T1000 (cell line): Measurements from ENCODE around the gene GOLGA2.

Source experiments
- DNase-seq: peaks from one replicate; lab custom pipeline; 2025; ENCODE audit warnings: mixed read lengths; lab: John Stamatoyannopoulos, UW

GOLGA2 gene

GRCh38 chr9:128275198-128276007, at the start of gene GOLGA2:
GOLGA2 (minus strand) TSS chr9:128276007; CDS start chr9:128275976, 31 bp downstream.
- peak; percentile 58 for DNase-seq

- no peak for DNase-seq
Observed at GRCh38 chr9:128324401-128324800, 48.6 kb upstream of the GOLGA2 start.

DNA sequence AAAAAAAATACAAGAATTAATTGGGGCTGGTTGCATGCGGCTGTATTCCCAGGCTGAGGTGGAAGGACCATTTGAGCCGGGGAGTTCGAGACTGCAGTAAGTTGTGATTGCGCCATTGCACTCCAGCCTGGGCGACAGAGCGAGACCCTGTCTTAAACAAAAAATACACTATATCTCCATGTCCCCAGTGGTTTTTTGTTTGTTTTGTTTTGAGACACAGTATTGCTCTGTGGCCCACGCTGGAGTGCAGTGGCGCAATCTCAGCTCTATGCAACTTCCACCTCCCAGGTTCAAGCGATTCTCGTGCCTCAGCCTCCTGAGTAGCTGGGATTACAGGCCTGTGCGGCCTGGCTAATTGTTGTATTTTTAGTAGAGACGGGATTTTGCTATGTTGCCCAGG, 48.0 kb upstream of the GOLGA2 start:
- DNase-seq: no peak

GRCh38 chr9:128323212-128323730, 47.5 kb upstream of the GOLGA2 start:
- no peak for DNase-seq

DNA sequence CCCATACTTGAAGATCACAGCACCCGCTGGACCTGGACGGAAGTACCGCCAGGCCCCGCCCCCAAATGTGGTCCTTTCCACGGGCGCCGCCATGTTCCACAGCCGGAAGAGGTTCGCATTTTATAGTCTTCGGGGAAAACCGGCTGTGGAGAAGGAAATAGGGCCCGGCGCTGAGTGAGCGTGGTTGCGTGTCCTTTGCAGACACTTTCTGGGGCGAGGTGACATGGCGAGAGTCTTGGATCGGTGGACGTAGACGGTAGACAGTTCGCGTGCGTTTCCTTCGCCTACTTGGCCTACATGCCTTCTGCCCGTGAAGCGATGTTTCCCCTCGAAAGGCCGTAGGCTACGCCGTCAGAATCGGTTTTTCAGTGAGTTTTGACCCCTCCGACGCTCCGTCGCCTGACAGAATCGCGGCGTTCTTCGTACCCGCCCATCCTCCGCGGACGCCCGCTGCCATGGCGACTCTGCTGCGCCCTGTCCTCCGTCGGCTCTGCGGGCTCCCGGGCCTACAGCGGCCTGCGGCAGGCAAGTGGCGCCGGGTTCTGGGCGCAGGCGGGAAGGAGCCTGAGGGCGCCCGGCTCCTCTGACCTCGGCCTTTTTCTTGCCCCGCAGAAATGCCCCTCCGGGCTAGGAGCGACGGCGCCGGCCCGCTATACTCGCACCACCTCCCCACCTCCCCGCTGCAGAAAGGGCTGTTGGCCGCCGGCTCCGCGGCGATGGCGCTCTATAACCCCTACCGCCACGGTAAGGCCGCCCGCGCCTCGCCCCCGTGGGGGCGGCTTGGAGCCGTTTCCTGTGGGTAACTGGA, 46.8 kb upstream of the GOLGA2 start, which contains the start of the genes COQ4 and TRUB2:
Gene COQ4 (plus strand): TSS at position 436 of the 808 bp plus-strand sequence. CDS start 20 bp downstream, at position 456.
Gene TRUB2 (minus strand): TSS at position 44 of the 808 bp plus-strand sequence. CDS start 39 bp downstream, at position 5.
- peak; percentile 83 for DNase-seq

GRCh38 chr9:128321879-128322403, 46.1 kb upstream of the GOLGA2 start:
- DNase-seq: no peak

DNA sequence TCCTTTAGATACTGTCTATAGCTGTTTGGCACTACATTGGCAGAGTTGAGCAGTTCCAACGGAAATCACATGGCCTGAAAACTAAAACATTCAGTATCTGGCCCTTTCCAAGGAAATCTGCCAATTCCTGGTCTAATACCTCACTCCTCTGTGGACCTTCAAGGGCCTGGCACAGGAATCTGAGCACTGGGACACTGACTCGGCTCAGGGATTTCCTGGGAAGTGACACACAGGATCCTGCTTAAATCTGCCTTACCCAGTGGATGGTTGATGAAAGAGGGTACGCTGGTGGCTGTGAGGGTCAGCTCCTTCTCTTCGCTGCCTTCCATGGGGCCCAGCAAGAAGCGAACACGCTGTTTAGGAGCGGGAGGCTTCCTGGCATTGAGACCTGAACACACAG, 45.5 kb upstream of the GOLGA2 start:
- no peak for DNase-seq

DNA sequence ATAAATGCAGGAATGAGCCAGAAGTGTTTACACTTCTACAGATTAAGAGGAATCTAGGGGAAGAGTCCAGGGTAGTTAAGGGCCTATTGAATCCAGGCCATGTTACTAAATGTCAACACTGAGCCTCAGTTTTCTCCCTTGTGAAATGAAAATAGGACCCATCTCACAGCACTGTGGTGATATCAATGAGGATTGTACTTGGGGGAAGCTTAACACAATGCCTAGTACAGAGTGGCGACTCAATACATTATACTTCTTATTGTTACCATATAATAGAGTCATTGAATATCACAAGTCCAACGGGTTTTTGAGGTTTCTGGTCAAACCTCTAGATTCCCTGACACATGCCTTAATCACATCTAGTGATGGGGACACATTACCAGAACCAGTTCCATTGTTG, 41.8 kb upstream of the GOLGA2 start:
- DNase-seq: no peak

DNA sequence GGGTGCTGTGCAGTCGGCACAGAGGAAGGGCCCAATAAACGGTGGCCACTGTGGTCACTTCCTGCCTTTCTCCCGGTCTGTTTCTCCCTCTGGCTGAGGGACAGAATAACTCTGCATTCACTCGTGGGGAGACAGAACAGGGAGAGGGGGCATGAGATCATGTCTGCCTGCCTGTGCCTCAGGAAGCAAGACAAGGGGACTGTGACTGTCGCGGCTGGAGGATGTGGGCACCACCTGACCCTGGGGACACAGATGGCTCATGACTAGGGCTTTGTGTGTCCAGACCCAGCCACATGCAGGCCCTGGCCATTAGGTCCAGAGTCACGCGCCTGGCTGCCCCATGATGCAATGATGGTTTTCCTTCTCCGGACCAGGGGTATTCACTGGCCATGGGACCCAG, 40.6 kb upstream of the GOLGA2 start:
- no peak for DNase-seq

DNA sequence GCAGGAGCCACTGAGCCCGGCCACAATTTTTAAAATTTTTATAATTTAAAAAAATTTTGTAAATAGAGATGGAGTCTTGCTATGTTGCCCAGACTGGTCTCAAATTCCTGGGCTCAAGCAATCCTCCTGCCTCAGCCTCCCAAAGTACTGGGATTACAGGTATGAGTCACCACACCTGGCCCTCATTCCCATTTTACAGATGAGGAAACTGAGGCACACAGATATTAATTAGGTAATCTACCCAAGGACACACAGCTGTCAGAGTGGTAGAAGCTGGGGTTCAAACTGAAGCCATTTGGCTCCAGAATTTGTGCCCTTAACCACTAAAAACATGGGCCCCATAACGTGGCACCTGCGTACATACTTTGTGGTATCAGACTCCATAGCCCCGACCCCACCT, 38.9 kb upstream of the GOLGA2 start:
- no peak for DNase-seq

GRCh38 chr9:128310461-128310860, 34.7 kb upstream of the GOLGA2 start:
- no peak for DNase-seq

DNA sequence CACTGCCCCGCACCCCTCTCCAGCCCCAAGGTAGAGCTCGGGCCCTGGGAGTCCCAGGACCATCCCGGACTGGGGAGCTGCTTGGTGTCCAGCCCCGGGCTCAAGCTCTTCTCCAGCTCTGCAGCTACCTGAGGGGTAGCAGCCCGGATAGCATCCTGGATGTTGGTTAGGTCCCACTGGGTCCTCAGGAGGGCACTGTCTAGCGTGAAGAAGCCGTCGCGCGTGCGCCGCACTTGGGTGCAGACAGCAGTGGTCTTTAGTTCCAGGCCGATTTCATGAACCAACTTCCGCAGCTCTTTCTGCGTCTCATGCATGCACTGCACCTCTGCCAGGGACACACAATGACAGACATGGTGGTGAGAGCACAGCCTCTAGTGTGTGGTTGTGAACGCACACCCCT, 33.7 kb upstream of the GOLGA2 start:
- DNase-seq: no peak

DNA sequence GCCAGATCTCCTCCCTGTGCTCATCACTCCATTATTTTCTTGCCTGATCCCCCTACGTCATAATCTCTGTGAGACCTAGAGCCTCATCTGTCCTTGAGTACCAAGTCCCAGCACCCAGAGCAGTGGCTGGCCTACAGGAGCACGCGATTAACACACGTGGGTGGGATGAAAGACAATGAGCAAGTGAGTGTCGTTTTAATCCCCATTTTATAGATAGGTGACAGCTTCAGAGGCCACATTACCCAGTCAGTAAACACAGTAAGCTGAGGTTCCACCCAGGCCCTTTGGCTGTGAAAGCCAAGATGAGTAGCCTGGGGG, 29.1 kb upstream of the GOLGA2 start:
- no peak for DNase-seq

DNA sequence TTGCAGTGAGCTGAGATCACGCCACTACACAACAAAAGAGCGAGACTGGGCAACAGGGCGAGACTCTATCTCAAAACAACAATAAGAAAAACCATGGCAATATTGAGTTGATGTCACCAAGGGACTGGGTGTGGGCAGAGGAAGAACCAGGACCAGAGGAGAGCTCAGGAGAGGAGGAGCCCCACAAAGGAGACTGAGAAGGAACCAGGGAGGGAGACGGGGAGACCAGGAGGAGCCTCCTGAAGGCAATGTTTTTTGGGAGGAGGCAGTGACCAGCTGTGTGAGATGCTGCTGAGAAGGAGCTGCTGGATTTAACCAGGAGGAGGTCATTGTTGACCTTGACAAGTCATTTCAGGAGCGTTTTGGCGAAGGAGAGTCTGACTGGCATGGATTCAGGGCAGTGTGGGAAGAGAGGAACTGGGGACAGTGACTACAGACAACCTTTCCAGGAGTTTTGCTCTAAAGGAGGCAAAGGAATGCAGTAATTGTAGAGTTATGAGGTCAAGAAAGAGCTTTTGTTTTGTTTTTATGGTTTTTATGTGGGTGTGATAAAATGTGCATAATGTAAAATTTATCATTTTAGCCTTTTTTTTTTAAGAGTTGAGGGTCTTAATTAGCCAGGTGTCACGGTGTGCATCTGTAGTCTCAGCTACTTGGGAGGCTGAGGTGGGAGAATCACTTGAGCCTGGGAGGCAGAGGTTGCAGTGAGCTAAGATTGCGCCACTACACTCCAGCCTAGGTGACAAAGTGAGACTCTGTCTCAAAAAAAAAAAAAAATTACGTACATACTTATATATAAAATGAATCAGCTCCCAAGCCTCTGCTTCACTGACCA, 28.5 kb upstream of the GOLGA2 start:
- no peak for DNase-seq

DNA sequence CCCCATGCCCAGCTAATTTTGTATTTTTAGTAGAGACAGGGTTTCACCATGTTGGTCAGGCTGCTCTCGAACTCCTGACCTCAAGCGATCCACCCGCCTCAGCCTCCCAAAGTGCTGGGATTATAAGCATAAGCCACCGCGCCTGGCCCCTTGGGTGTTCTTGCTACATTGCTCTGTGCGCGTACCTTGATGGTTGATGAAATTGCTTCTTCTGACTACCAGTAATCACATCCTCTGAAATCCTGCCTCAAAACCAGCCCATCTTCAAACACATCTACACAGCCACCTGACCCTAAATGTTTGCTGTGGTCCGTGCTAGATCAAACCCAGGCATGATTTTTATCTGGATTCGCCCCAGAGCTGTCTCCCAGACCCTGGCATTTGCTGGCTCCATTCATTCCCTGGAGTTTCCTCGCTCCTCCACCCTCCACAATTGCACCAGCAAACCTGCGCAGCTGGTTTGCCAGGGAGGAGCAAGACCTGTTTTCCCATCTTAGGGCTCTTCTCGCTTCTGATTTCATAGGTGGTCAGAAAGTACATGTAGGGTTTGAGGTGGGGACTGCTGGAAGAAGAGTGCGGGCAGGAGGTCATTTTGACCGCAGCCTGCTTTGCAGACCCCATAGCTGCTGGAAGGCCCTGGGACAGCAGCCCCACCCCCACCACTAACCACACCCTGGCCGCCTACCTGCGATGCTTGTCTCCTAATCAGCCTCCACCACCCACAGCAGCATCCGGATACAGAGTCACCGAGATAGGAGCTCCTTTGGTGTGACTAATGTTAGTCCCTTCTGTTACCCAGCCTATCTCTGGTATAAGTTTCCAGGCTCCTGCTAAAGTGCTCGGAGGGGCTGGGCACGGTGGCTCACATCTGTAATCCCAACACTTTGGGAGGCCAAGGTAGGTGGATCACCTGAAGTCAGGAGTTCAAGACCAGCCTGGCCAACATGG, 23.0 kb upstream of the GOLGA2 start:
- no peak for DNase-seq

- no peak for DNase-seq
Observed at GRCh38 chr9:128297221-128297773, 21.5 kb upstream of the GOLGA2 start.

DNA sequence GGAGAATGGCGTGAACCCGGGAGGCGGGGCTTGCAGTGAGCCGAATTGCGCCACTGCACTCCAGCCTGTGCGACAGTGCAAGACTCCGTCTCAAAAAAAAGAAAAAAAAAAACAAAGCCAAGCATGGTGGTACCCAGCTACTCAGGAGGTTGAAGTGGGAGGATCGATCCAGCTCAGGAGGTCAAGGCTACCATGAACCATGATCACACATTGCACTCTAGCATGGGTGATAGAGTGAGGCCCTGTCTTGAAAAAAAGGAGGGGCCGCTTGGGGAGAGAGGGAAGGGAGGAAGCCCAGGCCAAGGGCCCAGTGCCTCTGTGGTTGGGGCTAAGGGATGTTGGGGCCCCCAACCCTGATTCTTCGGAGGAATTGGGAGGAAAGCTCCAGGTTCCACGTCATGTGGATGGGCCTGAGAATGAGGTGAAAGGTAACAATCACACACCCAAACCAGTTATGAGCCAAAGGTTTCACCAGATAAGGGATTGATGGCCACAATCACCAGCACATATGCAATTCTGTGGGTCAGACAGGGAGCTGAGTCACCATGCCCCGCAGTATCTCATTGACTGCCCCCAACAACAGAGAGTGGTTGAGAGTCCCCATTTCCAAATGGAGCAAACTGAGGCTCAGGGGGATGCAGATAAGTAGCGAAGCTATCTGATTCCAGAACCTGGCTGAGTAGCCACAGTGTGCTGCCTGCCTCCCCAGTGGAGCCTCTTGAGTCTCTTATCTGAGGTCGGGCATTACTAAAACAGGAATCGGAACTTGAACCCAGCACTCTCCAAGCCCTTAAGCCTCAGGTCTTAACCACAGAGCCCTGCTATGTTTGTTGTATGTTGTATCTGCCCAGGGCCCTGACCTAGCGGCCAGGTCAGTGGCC, 20.8 kb upstream of the GOLGA2 start:
- DNase-seq: no peak

DNA sequence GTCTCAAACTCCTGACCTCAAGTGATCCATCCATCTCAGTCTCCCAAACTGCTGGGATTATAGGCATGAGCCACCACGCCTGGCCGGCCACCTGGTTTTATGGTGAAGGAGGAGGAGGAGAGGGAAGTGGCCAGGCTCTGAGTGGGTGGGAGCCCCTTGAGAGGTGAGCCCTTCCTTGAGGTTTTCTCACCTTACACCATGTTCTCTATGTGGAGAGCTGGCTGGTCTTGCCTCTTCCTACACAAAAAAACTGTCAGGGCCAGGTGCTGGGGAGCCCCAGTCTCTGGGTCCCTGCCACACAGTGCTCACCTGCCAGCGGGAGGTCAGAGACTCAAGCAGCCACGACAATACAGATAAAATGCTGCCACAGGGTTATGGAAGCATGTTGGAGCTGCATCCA, 18.3 kb upstream of the GOLGA2 start:
- DNase-seq: no peak

DNA sequence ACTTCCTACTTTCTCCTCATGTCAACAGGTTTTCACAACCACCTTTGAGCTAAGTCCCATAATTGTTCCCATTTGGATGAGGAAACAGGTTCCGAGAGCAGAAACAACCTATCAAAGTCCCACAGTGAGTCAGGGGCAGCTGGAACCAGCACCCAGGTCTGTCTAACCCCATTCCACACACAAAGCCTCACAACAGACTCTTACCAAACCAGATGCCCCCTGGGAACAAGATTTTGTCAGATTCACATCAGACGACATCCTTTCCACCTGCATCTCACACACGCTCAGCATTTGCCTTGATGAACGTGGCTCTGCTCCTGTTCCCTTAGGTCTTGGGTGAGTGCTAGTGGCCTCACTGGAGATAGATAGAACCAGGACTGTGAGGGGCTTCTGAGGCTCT, 17.3 kb upstream of the GOLGA2 start:
- no peak for DNase-seq
